Measurements from ENCODE around the gene P4HA2.
"Not testable (repeated sequence)": the region's sequence is repeated elsewhere in the genome, so short reads cannot be mapped to it uniquely, and the experiment has no call there.

P4HA2 gene

GRCh38 chr5:132145326-132145725 is 82.3 kb downstream of the P4HA2 start:
- DNase-seq (ENCODE audit: low read depth, low spot score): not testable (repeated sequence)

DNA sequence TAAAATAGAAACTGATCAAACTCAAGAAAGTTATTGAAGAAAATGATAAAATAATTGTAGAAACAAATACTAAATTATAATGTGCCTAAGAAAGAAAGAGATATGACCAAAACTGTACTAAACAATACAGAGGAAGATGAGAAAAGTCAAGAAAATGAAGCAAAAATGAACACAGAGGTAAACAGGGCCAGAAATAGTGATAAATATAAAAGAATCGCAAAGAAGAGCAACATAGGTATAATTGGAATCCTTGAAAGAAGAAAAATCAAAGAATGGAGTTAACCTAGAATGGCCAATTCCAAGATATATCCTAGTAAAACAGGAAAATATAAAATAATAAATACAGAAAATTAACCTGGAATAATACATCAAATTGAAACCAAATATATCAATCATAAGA is 84.5 kb downstream of the P4HA2 start:
- no peak for DNase-seq (ENCODE audit: low read depth, low spot score)

DNA sequence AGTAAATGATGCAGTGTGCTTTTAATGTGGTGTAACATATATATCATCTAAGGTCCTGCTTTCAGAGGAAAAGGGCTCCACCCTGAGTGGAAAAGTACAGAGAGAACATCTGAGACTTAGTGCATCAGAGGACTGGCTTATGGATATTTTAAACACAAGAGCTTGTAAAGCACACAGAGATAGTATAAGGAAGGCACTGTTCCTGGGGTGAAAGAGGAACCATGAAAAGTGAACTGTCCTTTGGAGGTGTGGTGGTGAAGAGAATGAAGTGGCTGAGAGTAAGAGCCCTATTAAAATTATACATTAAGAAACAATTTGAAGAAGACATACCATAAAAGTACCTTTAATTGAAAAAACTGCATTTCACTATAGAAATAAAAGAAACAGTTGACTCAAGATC is 85.2 kb downstream of the P4HA2 start:
- no peak for DNase-seq (ENCODE audit: low read depth, low spot score)
